Measurements from ENCODE around the gene MOGAT1. TPM values are rescaled to one million over a fixed set of nuclear protein-coding genes. Genes with fewer than 3 reads are reported as not detected.
A peak's percentile ranks its signal among the peaks of the same experiment; 100 is the strongest.

The MOGAT1 gene
- total and polyA plus RNA-seq, 2 of the 13 experiments (the other 11 are each of a cell fraction or from before 2014, with no cell fraction given): 0.98 to 4.3 TPM

- TF ChIP-seq ZNF574 (CRISPR knock-in tag; IDR thresholded peaks at IDR 0.05) (peak; percentile 91), SNRNP70 (IDR thresholded peaks at IDR 0.05; ENCODE audit: low read depth, low read length) (no peak), KLF9 (CRISPR knock-in tag; IDR thresholded peaks at IDR 0.05; ENCODE audit: low read depth) (no peak; the same call in 1 of the 2 replicates), NR2C2 (CRISPR knock-in tag; IDR thresholded peaks at IDR 0.05; ENCODE audit: borderline replicate concordance) (peak; percentile 58; the same call in 1 of the 2 replicates), SOX13 (IDR thresholded peaks at IDR 0.05) (peak; percentile 18; the same call in 1 of the 2 replicates), SOX13 (CRISPR knock-in tag; conservative IDR thresholded peaks at IDR 0.05 in 1 of 2, IDR thresholded peaks at IDR 0.05 in 1 of 2) (peak in 1 of 2 experiments; percentile 85; a peak in 2 of 4 replicates), RBAK (CRISPR knock-in tag; IDR thresholded peaks at IDR 0.05) (peak; percentile 58; the same call in 1 of the 2 replicates), ZMYM4 (CRISPR knock-in tag; IDR thresholded peaks at IDR 0.05) (peak; percentile 99), ARID3A (IDR thresholded peaks at IDR 0.05; ENCODE audit: low read depth, low read length) (peak; percentile 82), ZHX1 (CRISPR knock-in tag; IDR thresholded peaks at IDR 0.05; ENCODE audit: low read depth) (peak; percentile 88), CEBPB (IDR thresholded peaks at IDR 0.05; ENCODE audit: borderline replicate concordance, low read depth, low read length) (peak; percentile 75), HOXA7 (CRISPR knock-in tag; IDR thresholded peaks at IDR 0.05) (no peak), TFAP4 (IDR thresholded peaks at IDR 0.05; ENCODE audit: borderline replicate concordance, low read depth) (peak; percentile 100), ZNF557 (CRISPR knock-in tag; IDR thresholded peaks at IDR 0.05) (peak; percentile 91), PBX3 (CRISPR knock-in tag; IDR thresholded peaks at IDR 0.05; ENCODE audit: borderline replicate concordance) (no peak), HIC2 (CRISPR knock-in tag; IDR thresholded peaks at IDR 0.05; ENCODE audit: low read depth) (peak; percentile 40; the same call in 1 of the 2 replicates), ISL2 (CRISPR knock-in tag; IDR thresholded peaks at IDR 0.05) (peak; percentile 93)
Observed at GRCh38 chr2:222709191-222709891, 37.9 kb downstream of the MOGAT1 start (continued).

Measured in HepG2 (cell line).